Fibroblast of skin of abdomen (primary cell): ENCODE data around the gene RAD23B.

ENCODE experiments used
- DNase-seq: peaks from one replicate; pipeline ENCODE4 v3.0.0-alpha.2; 2013

The RAD23B gene

DNA sequence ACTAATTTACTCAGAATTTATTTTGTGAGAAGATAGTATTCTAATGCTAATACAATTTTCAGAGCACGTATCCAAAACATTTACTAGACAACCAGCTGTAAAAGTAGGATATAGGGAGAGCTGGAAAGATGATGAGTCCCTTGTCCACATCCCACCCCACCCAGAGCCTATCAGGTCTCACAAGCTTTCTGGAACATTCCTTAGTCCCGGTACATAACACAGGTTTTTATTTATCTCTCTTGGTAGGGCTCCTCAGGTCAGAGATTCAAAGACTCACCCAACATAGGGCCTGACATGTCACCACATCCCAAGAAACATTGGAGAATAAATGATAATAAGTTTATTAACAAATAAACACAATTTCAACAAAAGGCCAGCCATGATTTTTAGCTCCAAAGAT lies 13.8 kb upstream of the RAD23B start:
- no peak for DNase-seq

DNA sequence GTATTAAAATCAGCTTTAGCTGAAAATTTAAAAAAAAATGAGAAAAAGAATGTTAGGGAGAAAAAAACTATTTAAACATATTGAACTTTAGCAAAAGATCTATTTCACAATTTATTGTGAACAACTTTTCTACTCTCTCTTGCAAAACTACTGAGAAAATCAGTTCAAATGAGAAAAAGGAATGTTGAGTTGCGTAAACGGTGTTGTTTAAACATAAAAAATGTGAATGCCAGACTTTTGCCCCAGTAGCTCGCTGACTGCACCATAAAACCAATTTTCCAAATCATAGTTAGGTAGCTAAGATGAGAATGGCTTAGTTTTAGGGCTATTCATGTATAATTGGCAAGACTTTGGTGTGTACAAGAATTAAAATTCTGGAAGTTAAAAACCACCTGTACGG lies 13.4 kb upstream of the RAD23B start:
- peak; percentile 52 for DNase-seq

- no peak for DNase-seq
These were observed 13.0 kb upstream of the RAD23B start for GRCh38 chr9:107270082-107270481.

DNA sequence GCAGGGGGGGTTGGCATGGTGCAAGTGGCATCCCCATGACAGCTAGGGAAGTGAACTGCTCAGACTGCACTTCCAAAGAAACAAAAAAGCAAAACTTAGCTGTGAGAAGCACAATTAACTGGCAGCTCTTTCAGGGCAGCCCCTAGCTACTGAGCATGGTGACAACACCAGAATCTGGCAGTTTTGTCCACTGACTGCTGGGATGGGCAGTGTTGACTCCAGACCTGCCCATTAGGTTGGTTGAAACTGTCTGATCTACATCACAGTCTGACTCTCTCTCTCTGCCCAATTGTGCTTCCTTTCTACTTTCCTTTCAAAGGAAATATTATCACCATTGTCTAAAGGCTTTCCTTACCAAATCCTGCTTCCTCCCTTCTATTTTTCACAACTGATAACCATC lies 12.5 kb upstream of the RAD23B start:
- DNase-seq: no peak

DNA sequence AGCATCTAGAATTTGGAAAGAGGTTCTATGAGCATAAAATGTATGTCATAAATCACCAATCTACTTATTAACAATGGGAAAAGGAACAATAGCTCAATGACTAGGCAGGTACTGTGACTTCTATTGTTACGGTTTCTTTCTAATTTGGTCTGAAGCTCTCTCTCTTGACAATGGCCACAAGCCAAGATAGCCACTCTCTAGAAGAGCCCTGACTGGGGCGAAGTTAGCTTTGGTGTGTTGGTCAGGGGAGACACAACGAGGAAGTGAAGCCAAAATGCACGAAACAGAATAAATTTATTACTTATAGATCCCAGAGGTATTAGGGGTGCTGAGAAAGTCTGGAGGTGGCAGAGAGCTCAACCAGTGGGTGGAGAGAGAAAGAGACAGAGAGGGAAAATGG lies 9.4 kb upstream of the RAD23B start:
- DNase-seq: no peak

DNA sequence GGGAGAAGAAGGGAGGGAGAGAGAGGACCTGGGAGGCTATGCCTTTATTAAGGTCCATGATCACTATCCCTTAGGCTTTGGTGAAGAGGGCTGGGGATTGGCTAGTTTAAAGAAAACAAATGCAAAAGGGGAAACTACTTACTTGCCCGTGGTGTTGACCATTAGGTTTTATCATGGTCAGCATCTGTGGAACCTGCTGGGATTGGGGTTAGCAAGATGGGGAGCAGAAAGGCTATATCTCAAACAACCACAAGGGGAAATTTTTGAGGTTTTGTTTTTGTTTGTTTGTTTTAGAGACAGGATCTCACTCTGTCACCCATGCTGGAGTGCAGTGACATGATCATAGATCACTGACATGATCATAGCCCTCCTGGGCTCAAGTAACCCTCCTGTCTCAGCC lies 9.0 kb upstream of the RAD23B start:
- no peak for DNase-seq

DNA sequence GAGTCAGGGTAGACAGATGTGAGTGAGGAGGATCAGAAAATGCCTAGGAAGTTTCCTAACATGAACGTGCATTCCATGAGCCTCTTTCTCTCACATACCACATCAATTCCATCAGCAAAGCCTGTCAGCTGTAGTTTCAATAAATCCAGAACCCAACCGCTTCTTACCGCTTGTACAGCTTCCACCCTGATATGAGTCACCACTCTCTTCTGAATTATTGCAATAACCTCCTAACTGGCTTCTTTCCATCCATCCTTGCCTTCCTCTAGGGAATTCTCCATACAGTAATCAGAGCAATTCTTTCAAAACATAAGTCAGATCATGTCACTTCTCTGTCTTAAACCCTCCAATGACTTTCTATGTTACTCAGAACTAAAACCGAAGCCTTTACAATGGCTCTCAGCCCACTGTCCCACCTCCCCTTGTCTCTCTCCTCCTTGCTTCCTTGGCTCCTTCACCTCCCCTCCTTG lies 8.1 kb upstream of the RAD23B start:
- DNase-seq: peak; percentile 100

GRCh38 chr9:107275530-107275929 lies 7.5 kb upstream of the RAD23B start:
- no peak for DNase-seq

DNA sequence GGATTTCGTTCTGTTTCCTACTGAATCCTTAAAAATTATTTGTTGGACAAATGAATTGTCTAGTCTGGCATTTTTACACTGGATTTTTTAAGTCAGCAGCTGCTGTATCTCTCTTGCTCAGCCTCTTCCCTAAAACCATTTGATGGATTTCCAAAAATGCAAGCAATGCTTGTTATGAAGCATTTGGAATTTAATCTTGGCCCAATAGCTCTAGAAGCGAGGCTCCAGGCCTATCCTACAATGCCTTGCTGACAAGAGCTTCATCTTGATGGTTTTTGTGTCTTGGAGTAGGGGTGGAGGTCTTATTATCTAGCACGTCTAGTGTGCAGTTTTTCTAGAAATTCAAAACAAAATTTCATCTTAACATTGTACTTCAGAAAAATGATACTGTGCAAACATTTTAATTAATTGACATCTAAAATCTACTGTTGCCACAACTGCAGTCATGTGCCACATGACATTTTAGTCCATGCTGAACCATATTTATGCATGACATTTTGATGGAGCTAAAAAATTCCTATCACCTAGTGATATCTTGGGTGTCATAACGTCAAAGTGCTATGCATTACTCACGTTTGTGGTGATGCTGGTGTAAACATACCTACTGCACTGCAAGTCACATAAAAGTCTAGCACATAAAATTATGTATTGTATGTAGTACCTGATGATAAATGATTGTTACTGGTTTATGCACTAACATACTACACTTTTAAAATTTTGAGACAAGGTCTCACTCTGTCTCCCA lies 5.9 kb upstream of the RAD23B start:
- DNase-seq: peak; percentile 88

DNA sequence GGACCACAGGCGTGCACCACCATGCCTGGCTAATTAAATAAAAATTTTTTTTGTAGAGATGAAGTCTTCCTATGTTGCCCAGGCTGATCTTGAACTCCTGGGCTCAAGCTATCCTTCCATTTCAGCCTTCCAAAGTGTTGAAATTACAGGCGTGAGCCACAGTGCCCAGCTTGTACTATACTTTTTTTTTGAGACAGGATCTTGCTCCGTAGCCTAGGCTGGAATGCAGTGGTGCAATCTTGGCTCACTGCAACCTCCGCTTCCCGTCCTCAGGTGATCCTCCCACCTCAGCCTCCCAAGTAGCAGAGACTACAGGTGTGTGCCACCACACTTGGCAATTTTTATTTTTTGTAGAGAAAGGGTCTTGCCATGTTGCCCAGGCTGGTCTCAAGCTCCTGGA lies 5.3 kb upstream of the RAD23B start:
- no peak for DNase-seq

DNA sequence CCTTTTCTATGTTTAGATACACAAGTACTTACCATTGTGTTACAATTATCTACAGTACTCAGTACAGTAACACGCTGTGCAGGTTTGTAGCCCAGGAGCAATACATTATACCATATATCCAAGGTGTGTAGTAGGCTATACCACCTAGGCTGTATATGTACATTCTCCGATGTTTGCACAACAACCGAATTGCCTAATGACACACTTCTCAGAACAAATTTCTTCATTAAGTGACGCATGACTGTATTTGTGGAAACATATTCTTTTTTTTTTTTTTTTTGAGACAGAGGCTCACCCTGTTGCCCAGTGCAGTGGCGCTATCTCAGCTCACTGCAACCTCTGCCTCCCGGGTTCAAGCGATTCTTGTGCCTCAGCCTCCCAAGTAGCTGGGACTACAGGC lies 4.0 kb upstream of the RAD23B start:
- DNase-seq: no peak

- DNase-seq: no peak
These were observed 2.5 kb upstream of the RAD23B start for GRCh38 chr9:107280543-107280942.

GRCh38 chr9:107281184-107281583 lies 1.9 kb upstream of the RAD23B start:
- DNase-seq: no peak

DNA sequence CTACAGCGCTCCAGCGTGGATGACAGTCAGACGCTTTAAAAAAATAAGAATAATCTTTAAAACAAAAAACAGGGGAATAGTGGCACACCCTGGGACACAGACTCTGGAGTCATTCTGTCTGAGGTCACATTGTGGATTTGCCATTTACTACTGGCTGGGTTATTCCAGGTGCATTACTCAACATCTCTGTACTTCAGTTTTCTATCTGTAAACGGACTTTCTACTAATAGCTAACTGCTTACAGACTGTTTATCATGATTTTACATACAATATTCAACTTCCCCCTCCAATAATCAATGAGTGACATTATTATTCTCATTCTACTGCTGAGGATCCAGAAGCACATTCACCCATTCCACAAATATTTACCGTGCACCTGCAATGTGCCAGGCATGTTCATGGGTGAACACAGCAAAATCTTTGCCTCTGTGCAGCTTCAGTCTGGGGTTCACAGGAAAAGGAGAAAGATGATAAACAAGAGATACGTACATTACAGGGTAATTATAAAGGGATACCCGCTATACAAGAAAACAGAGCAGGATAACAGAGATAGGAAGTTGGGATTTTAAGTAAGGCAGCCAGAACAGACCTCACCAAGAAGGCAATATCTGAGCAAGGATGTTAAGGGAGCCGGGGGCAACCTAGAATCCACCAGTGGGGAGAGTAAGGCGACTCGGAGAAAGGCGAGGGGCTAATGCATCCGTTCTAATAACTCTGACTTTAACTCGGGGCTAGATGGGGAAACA lies 984 bp upstream of the RAD23B start:
- no peak for DNase-seq

- peak; percentile 74 for DNase-seq
These were observed 841 bp downstream of the RAD23B start for GRCh38 chr9:107283623-107284616.

GRCh38 chr9:107284636-107285035 lies 1.6 kb downstream of the RAD23B start:
- no peak for DNase-seq

DNA sequence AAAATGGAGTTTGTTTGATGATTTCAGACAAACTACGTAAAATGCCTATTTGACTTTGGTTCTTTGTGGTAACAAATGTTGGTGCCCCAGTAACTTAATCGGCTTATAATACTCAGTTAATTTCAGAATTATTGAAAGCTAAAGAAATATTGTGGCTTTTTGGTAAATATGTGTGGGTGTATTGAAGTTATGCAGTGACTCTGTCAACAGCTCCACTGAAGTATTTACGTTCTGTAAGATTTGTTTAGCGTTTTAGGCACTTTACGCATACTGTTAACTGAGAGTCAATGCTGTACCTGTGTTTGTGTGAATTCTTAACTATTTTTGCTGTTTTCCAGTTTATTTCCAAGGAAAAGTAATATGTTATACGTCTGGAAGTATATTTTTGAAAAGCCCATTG lies 2.2 kb downstream of the RAD23B start:
- DNase-seq: no peak

- DNase-seq: no peak
These were observed 3.0 kb downstream of the RAD23B start for GRCh38 chr9:107286057-107286456.

- no peak for DNase-seq
These were observed 5.6 kb downstream of the RAD23B start for GRCh38 chr9:107288701-107289100.

GRCh38 chr9:107290619-107291018 lies 7.5 kb downstream of the RAD23B start:
- DNase-seq: no peak

- DNase-seq: no peak
These were observed 9.9 kb downstream of the RAD23B start for GRCh38 chr9:107292821-107293542.

- DNase-seq: no peak
These were observed 10.5 kb downstream of the RAD23B start for GRCh38 chr9:107293543-107294085.
